Measurements from ENCODE around the gene C3. TPM values are rescaled to one million over a fixed set of nuclear protein-coding genes. Genes with fewer than 3 reads are reported as not detected.

Gene C3
- total RNA-seq, 1 experiment from 2014 or later: 7.0 TPM

DNA sequence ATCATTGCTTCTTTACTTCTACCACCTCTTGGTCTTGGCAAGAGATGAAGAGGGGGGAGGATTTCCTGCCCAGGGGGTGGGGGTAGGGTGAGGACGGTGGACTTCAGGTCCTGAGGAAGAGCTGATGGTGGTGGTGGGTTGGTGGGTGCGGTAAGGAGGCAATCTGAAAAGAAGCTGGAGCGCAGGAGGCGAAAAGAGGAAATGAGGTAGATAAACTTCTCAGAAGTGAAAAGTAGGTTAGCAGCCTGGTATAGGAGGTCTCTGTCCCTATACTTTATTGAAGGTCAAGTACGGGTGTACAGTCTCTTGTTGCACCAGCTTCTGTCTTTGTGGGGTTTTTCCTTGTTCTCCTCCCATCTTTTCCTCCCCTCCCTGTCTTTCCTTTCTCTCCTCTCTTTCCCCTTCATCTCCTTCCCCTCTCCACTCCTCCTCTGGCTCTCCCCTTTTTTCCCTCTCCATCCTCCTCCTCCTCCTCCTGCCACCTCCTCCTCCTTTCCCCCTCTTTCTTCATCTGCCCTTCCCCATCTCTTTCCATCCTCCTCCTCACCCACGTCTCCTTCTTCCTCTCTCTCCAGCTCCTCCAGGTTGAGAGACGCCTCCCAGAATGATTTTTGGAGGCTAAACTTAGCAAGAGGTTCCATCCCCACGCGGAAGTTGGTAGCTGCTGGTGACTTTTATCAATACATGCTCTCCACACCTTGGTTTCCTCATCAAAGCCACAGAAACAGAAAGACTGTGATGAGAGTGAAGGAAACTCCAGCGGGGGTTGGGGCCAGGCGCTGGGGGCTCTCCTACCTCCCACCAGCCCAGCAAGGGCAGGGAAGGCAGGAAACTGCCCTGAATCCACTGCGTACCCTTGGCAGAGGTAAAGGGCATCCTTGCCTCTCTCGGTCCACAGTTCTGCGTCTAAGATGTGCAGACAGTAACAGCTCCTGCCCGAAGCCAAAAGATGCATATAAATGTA, 65.8 kb downstream of the C3 start:
- POLR2A ChIA-PET: no interaction called here
- ATAC-seq: no peak
- H3K4me1 ChIP-seq (ENCODE audit: control insufficient read depth in 1 of 2, insufficient read depth in 2 of 2, low read length in 2 of 2): no peaks in the 10 kb centered on the region

DNA sequence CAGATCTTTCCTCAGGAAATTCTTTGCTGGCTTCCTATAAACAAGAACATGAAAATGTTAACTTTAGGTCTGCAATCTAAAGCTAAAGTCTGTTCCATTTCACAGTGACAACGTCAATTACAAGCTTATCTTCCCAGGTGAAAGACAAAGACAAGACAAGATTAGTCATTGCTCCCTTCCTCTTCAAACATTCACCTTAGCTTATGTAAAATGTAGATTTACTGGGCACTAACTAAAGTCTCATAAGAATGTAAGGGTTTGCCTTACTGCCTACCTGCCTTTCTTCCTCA, 67.7 kb downstream of the C3 start:
- Histone ChIP-seq H4K20me1 (ENCODE audit: insufficient read depth) (no peaks in the 10 kb centered on the region), H3K79me2 (ENCODE audit: insufficient read depth, low read length) (no peaks in the 10 kb centered on the region), H3K9ac (ENCODE audit: low read length) (no peak overlapping the region), H3K9me3 (ENCODE audit: control insufficient read depth in 1 of 2, insufficient read depth in 1 of 2, low read depth in 1 of 2, low read length in 2 of 2) (no peaks in the 10 kb centered on the region), H3K36me3 (ENCODE audit: control insufficient read depth in 1 of 2, insufficient read depth in 2 of 2, low read length in 2 of 2) (no peaks in the 10 kb centered on the region), H3K9me2 (ENCODE audit: insufficient read depth) (no peaks in the 10 kb centered on the region), H3K4me1 (ENCODE audit: control insufficient read depth in 1 of 2, insufficient read depth in 2 of 2, low read length in 2 of 2) (no peaks in the 10 kb centered on the region), H2AFZ (ENCODE audit: low read depth, low read length, poor library complexity, severe bottlenecking) (no peak overlapping the region), H3K27me3 (ENCODE audit: insufficient read depth, low read length) (no peaks in the 10 kb centered on the region), H3K4me2 (ENCODE audit: low read length) (no peak overlapping the region), H3K4me3 (replicated peaks in 1 of 2; ENCODE audit: low read depth in 1 of 2, low read length in 2 of 2) (no peak overlapping the region), H3K27ac (ENCODE audit: low read depth, low read length) (no peak overlapping the region)
- TF ChIP-seq SIN3A (IDR thresholded peaks at IDR 0.05; ENCODE audit: low read depth): no peak
- TF ChIP-seq POLR2AphosphoS5 (IDR thresholded peaks at IDR 0.05; ENCODE audit: low read depth, low read length): no peak
- CTCF ChIA-PET: interaction anchor here (1.7 kb wide), 1 partner anchor 211 kb away, joined by 5 read pairs; no protein-coding TSS in a partner anchor
- POLR2A ChIA-PET: no interaction called here
- RAD21 ChIA-PET (ENCODE audit: low non-redundant PET in 1 of 2, low total read pairs in 2 of 2, uncharacterized antibody in 2 of 2, unreplicated experiment in 2 of 2): no interaction called here
- BruUV-seq (replicated peaks): no TSS peak
- DNase-seq (ENCODE audit: low read depth, low spot score): no peak
- intact Hi-C loops (cut with micrococcal nuclease): no loop called here
- no peak for ATAC-seq

More for the DNA sequence above, 65.8 kb downstream of the C3 start:
- no peak for DNase-seq (ENCODE audit: low read depth, low spot score)
- Histone ChIP-seq H3K27me3 (ENCODE audit: insufficient read depth, low read length) (no peaks in the 10 kb centered on the region), H3K36me3 (ENCODE audit: control insufficient read depth in 1 of 2, insufficient read depth in 2 of 2, low read length in 2 of 2) (no peaks in the 10 kb centered on the region), H3K9ac (ENCODE audit: low read length) (no peak overlapping the region), H3K27ac (ENCODE audit: low read depth, low read length) (no peak overlapping the region), H3K4me3 (replicated peaks in 1 of 2; ENCODE audit: low read depth in 1 of 2, low read length in 2 of 2) (no peak overlapping the region), H3K9me3 (ENCODE audit: control insufficient read depth in 1 of 2, insufficient read depth in 1 of 2, low read depth in 1 of 2, low read length in 2 of 2) (no peaks in the 10 kb centered on the region), H3K4me2 (ENCODE audit: low read length) (no peak overlapping the region), H3K79me2 (ENCODE audit: insufficient read depth, low read length) (no peaks in the 10 kb centered on the region), H3K9me2 (ENCODE audit: insufficient read depth) (no peaks in the 10 kb centered on the region), H4K20me1 (ENCODE audit: insufficient read depth) (no peaks in the 10 kb centered on the region), H2AFZ (ENCODE audit: low read depth, low read length, poor library complexity, severe bottlenecking) (no peak overlapping the region)
- TF ChIP-seq EGR1 (IDR thresholded peaks at IDR 0.05; ENCODE audit: low read depth) (no peak), POLR2A (IDR thresholded peaks at IDR 0.05; ENCODE audit: borderline replicate concordance, extremely low read depth, insufficient read depth, insufficient read length) (no peak), SP1 (IDR thresholded peaks at IDR 0.05; ENCODE audit: low read depth) (no peak), EZH2 (IDR thresholded peaks at IDR 0.05) (no peak)
- RAD21 ChIA-PET (ENCODE audit: low non-redundant PET in 1 of 2, low total read pairs in 2 of 2, uncharacterized antibody in 2 of 2, unreplicated experiment in 2 of 2): no interaction called here
- BruUV-seq (replicated peaks): no TSS peak
- CTCF ChIA-PET: no interaction called here
- intact Hi-C loops (cut with micrococcal nuclease): no loop called here
